Neural cell (in vitro differentiated cells): ENCODE data around the gene LRRC15.

Experiments
- CTCF ChIP-seq: fragments of 450-650 bp; IDR thresholded peaks from 2 replicates; pipeline ENCODE4 v1.5.1; 2014; ENCODE audit warnings: antibody characterized with exemption, mild to moderate bottlenecking, moderate library complexity; ENCODE audit not compliant: poor library complexity, severe bottlenecking
- POLR2AphosphoS5 ChIP-seq: IDR thresholded peaks from 2 replicates; pipeline ENCODE4 v1.6.1; 2012
- RAD21 ChIP-seq: fragments of 450-650 bp; conservative IDR thresholded peaks from 2 replicates; pipeline ENCODE4 v1.6.1; 2014; ENCODE audit warnings: antibody characterized with exemption, mild to moderate bottlenecking, moderate library complexity

GRCh38 chr3:194354315-194354714 lies 15.2 kb downstream of the LRRC15 start:
- TF ChIP-seq RAD21 (no peak), CTCF (no peak), POLR2AphosphoS5 (no peak)
